DMS114 treated with DMSO at 0.1 percent for 48 hours (cell line): ENCODE measurements around the gene MBNL1.

Experiments used
- DNase-seq: peaks from one replicate; lab custom pipeline; 2025; ENCODE audit not compliant: unreplicated experiment; lab: John Stamatoyannopoulos, UW

MBNL1 gene

DNA sequence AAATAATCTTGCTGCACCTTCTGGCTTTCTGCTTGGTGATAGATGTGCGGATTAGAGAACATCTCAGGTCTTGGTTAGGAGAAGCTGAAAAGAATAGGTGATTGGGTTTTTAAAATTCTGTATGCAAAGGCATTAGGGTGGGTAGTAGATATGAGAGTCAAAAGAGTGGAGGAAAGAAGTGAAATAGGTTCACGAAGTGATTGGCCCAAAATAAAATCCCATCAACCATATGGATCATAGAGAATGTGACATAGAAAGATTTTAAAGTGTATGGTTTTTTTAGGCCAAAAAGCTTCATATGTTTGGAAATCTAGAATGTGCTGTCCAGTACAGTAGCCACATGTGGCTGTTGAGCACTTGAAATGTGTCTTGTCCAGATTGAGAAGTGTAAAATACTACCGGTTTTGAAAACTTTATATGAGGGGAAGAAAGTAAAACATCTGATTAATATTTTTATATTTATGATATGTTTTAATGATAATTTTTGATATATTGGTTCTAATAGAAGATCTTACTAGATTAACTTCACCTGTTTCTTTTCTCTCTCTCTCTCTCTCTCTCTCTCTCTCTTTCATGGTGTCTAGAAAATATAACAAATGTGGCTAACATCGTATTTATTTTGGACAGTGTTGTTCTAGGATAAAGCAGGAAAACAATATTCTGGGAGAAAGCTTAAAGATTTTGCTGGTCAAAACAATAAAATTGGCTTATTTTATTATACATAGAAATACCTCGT is 2.9 kb downstream of the MBNL1 start:
- no peak for DNase-seq

DNA sequence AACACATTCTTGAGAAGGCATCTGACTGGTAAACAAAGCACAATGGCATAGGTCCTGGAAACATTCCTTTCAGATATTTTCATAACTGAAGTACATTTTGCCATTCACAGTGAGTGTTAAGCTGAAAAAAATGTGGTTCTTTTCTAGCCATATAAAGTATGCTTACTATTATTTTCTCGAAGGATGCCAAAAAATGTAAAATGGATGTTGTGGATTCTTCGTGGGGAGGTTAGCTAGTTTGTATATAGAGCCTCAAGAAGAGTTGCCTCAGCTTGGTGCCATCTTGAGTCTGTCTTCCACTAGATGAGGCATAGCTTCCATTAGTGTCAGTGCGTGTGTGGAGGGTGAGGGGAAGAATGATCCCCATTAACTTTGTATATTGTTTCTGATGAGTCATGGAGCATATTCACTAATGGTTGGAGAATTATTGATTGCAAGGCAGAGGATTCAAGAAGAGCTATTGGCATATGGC is 4.1 kb downstream of the MBNL1 start:
- DNase-seq: no peak

DNA sequence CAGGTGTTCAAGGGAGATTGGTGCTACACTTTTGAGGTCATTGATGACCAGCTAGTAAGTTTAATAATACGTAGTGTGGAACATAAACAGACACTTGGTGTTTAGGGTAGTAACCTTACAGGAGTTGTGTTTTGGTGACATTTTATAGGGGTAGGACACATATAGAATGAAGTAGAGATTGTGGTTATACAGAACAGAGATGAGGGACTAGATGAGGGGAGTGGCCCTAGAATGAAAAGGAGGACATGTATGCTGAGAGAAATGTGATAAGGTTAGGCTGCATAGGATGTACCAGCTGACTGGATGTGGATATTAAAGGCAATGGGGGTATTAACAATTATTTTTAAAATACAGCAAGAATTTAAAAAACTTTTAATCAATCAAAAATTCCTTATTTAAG is 8.0 kb downstream of the MBNL1 start:
- no peak for DNase-seq

DNA sequence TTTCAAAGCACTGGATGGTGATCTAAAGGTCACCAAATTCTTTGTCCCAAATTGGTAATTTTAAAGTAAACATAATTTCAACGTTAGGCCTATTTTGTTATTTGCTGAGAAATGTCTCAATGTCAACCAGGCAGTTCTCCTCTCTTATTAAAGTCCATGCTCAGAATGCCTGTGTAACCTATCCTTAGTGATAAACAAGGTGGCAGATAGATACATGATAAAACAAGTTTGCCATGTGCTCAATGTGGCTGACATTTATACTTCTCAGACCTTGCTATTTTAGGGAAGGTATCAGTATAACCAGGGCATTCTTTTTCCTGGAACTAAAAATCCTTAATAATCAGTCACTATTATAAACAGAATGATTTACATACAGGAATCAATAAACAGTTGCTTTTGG is 8.5 kb downstream of the MBNL1 start:
- no peak for DNase-seq

DNA sequence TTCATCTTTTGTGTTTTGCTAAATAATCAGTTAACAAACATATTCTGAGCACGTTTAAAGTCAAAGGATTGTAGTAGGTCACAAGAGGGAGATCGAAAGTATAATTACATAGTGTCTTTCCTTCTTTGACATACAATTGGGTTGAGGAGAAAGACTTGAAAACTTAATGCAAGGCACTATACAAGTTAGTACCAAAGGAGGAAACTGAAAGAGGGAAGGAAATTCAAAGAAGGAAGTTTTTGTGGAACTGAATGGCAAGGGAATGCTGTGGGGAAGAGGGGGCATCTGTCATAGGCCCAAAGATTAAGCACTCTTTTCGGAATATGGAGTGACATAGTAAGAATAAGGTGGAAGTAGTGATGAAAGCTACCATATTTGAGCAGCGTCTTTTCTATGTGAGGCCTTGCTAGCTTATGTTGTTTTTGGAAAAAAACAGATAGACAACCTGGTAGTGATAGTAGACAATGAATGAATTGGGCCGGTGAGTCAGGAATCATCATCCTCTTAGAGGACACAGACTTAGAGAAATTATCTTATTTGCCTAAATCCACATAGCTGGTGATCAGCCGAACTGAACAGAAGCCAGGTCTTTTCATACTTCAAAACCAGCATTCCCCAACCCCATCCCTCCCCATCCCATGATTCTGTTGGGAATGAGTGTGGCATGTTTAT is 10.2 kb downstream of the MBNL1 start:
- DNase-seq: no peak

DNA sequence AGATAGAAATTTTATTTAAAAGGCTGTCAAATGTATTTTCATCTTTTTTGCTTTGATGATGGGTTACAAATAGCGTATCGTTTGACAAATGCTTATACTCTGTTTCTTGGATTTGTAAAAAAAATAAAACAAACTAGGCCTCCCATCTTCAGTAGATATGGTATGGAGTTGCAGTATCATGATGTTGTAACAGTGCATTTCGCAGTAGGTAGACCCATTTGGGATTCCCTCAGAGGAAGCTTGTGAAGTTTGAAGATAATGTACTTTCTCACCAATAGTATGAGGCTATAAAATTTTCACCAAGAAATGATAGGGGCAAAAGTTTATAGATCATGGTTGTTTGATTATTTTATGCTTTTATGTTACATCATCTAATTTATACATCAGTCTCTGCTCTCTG is 10.8 kb downstream of the MBNL1 start:
- no peak for DNase-seq

DNA sequence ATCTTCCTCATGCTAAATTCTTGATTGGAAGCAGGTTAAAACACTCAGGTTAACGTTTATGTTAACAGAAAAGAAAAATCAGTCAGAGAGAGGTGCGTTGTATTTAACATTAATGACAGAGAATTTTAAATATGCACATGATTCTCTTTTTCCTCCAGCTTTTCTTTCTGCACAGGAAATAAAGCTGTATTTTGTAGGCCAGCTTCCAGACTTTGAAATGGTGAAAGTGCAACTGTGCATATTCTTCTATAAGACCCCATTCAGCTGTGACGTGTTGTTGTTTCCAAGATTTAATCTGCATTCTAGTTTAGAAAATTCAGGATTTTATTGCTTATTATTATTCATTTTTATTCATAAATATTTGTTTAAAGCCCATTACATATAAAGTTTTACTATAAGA is 11.8 kb downstream of the MBNL1 start:
- no peak for DNase-seq

DNA sequence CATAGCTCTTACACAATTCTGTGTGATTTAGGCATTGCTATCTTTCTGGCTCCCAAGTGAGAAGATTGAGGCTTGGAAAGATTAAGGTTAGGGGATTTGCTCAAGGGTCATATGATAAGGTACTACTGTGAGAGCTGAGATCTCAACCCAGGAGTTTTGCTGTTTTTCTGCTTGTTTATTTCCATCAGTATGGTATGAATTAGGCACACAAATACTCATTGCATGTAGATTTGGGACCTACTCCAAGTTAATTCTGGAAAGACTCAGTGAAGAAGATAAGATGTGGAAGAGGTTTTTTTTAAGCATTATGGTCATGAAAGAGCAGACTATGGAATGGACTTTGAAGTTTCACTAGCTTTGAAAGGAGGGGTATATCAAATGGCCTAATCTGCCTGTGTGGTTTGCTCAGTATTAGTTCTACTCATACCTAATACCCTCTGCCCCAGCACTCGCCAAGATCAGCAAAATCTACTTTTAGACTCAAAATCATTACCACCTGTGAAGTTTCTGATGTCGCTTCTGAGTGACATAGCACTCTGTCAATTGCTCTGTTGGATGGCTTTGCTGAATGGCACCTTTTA is 12.5 kb downstream of the MBNL1 start:
- DNase-seq: no peak

DNA sequence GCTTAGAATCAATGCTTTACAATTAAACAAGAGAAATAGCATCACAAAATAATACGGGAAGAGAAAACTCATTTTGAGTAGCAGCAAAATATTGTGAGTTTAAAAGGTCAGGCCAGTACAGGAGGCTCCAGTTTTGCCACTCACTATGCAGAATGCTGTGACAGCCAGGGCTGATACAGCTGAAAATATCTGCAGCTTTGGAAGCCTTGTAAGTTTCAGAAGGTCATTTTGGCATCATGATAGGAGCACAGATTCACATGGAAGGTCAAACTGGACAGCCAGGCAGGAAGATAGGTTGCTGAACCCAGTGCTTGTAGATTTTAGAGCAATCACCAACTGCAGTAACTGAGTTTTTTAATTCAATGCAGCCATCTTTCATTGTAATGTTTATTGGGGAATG is 14.1 kb downstream of the MBNL1 start:
- no peak for DNase-seq

DNA sequence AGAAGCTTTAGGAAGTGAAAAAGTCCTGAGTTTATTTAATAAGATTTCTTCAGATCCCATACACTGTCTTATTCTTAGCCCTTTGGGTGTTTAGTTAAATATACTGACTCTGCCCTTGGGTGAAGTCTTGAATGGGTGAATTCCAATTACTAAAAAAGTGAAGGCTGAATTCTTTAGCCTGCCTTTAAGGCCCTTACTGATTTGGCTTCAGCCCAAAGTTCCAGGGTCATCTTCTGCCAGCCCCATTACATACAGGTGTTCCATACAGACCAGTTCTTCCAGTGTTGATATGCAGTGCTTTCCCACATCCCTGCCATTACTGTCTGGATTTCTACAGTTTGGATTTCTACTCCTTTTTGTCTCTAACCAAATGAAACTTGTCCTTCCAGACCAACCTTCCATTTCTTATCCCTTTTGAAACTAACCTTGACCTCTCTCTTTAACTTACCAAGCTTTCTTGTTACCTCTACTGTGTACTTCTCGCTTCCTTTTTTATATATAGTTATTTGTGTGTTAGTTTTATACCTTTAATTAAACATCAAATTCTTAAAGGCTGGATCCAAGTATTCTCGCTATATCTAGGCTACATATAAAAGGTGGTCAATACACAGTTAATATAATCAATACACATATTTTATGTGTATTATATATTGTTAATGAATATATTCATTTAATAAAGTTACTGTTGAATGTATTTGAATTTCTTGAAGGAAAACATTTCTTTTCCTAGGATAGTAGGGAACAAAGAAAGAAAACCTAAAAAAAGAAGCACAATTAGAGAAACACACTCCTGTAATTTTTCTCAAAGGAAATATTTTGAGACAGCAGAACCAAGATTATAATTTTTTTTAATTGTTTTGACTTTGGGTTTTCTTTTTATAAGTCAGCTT is 15.0 kb downstream of the MBNL1 start:
- DNase-seq: no peak

DNA sequence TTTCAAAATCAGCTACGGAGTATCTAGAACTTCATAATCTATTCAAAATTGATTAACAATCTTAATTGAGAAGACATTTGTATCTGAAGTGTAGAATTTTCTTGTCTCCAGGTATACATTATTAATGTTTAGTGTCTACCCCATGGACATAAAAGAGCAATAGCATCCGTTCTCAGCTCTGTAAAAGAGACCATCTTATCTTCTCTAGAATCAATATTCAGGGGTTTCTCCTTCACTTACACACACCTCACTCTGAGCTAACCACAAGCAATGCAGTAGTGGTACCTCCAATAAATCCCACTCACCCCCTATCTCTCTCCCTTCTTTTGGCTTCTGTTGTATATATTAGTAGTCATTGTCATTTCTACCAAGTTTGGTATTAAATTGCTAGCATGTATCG is 16.2 kb downstream of the MBNL1 start:
- DNase-seq: no peak

DNA sequence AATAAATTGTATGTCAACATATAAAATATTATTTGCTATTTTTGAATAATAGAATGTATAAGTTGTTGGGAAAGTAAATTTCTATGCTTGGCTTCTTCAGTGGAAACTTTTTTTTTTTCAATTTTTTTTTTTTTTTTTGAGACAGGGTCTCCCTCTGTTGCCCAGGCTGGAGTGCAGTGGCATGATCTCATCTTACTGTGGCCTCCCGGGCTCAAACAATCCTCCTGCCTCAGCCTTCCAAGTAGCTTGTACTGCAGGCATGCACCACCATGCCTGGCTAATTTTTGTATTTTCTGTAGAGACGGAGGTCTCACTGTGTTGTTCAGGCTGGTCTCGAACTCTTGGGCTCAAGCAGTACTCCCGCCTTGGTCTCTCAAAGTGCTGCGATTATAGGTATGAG is 16.8 kb downstream of the MBNL1 start:
- no peak for DNase-seq

DNA sequence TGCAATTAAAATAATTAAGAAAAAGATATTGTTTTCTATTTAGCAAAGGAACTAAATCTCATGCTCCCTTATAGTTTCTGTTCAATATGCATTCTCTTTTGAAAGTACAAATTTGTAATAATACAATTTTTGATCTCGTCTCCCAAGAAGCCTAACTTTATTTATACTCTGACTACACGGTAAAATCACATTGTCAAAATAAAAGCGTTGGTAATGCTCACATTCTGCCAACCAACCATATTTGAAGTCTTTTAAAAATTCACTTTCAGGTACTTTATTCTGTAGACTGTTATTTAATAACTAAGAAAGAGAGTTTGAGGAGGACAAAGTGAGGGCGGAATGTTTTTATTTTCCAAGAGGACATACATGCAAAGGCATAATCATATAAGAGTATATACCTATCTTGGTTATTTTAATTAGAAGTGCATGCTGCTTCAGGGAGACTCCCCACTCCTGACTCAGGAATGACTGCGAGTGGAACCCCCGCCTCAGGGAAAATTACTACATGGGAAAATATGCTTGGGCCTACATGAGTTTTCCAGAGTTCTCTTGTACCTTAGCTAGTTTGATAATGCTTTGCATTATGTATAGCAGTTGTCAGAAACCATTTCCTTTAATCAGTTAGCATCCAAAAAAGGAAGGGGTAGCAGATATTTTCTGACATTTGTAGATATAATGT is 19.3 kb downstream of the MBNL1 start:
- DNase-seq: no peak

DNA sequence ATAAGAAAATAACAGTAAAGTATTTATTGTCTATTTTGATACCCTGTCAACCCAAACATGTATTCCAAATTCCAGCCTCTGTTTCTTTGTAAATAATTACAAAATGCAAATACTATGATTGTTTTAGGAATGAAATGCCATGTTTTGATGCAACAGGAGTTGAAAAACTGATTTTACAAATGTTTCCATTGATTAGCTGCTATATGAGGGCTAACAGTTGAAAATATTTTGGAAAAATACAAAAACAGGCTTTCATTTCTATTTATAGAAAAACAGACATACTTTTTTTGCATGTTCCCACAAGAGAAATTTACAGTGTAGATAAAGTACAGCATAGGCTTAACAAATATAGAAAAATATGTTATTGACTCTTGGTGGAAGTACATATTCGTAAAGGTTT is 20.0 kb downstream of the MBNL1 start:
- no peak for DNase-seq

DNA sequence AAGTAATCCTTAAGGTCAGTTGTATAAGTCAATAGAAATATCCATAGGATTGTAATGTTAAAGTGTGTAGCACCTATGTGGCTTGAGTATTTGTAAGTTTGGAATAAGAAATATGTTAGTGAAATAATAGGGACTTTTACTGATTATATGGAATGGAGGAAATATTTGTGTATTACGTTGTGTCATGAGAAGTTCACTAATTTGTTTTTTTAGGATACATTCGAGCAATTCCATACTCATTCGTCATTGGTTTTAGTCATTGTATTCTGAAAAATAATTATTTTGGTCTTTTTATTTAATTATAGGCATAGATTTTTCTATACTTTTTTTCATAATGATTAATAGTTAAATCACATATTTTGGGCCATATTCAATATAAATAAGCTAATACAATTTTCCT is 21.0 kb downstream of the MBNL1 start:
- DNase-seq: no peak

DNA sequence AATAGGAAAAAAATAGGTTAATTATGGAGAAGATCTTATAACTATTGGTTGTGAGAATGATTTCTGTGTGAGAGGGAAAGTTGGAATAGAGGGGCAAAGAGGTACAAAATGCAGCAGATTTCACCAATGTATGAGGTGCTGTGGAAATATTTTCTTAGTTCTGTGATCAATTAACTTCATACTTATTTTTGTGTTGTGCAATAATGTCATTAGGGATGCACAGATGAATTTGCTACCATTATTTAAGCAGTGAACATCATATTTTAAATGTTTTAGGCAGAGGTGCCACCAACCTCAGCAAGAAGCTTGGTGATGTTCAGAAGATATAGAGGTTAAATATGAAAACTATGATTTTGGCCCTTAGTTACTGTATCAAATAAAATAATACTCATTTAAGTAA is 21.6 kb downstream of the MBNL1 start:
- DNase-seq: no peak

DNA sequence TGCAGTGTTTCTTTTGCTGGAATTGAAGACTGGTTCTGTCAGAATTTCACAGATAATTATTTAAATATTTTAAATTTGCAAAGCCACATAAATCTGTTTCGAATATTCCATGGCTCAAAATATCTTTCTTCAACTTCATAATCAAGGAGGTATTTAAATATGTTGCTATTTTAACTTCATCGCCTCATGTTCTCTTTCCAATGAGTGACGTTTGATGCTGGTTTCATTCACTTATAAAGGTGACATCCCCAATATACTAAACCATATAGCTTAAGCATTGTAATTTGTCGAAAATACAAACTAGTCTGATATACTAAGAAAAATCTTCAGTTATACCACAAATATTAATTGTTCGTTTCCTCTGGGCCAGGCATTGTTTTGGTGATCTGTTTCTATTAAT is 22.5 kb downstream of the MBNL1 start:
- DNase-seq: no peak

DNA sequence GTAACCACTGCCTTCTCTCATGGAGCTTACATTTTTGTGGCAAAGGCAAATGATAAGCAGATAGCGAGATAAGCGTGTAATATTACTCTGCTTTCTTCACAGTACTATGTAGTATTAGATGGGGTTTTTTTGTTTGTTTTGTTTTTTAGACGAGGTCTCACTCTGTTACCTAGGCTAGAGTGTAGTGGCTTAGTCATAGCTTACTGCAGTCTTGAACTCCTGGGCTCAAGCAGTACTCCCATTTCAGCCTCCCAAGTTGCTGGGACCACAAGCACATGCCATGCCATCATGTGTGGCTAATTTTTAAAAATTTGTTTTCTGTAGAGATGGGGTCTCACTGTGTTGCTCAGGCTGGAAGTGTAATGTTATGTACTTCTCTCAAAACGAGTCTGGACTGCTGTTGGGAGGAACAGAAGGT is 22.9 kb downstream of the MBNL1 start:
- no peak for DNase-seq

DNA sequence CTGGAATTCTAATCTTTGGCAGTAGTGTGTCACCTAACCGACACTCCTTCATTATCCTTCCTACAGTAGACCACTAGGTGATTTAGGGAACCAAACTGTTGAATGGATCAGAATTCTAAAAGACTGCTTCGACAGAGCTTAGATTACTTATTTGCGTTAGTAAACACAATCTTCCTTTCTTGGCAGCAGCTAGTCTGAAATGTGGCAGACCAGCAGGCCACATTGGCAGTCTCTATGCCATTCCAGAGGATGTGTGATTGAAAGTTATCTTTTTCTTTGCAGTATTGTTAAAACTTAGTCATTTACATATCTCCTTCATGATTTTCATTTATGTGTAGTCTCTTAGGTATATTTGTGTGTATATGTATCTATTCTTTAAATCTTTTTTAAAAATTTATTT is 23.6 kb downstream of the MBNL1 start:
- DNase-seq: no peak

DNA sequence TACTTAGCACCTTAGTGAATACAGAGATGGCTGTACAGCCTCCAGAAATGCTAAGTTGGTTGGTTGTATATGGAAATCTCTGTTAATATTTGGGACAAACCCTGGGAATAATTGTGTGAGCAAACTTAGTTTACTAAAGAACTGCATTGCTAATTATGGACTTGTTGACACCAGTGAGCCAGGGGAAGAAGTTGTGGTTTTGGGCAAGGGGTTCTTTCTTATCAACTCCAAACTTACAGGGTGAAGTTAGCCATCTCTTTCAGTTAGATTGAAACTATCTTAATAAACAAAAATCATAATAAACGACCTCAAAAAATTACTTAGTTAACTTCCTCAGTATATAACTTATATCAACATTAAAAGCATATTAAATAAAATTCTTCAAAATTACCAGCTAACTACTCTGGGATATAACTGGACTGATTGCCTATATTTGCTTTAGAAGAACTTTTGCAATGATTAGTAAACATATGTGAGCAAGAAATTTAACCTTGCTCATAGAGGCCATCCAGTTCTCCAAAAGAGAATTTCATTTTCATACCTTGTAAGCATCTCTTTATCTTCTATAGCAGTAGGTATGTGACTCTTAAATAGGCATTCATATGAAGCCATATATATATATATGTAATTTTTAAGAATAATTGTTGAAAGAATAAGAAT is 24.7 kb downstream of the MBNL1 start:
- DNase-seq: no peak
